PC-9 (cell line): ENCODE measurements around the gene LGALS12. TPM values are rescaled to one million over a fixed set of nuclear protein-coding genes. Genes with fewer than 3 reads are reported as not detected.
A peak's percentile ranks its signal among the peaks of the same experiment; 100 is the strongest.

Experiments used
- BruUV-seq: library from RNA; stranded (reverse); fragments of 400-500 nt; replicated peaks from 2 replicates; lab custom pipeline; 2021; lab: Mats Ljungman, UMichigan
- CTCF ChIA-PET: fragments of 300-600 bp; sonication (Branson Sonifier 250); formaldehyde crosslinking; loops from one replicate; lab custom pipeline; 2022; ENCODE audit warnings: antibody characterized with exemption; lab: Charles Lee
- POLR2A ChIA-PET: fragments of 300-600 bp; sonication (Branson Sonifier 250); formaldehyde crosslinking; loops from one replicate; lab custom pipeline; 2022; ENCODE audit warnings: antibody characterized with exemption; ENCODE audit not compliant: unreplicated experiment; lab: Charles Lee
- DNase-seq, 2 experiments: peaks; one replicate each; pipeline versions ENCODE4 v3.0.0 to v3.0.0-alpha.2; 2015 to 2022; ENCODE audit warnings: mixed read lengths in 1 of 2
- H2AFZ ChIP-seq: fragments of 200-600 bp; sonication (generic); 2 replicates; pipeline ENCODE4 v1.8.1; 2017; ENCODE audit warnings: antibody characterized with exemption
- H3F3A ChIP-seq: fragments of 200-600 bp; sonication (generic); 2 replicates; pipeline ENCODE4 v1.8.1; 2017; ENCODE audit warnings: antibody characterized with exemption, mild to moderate bottlenecking, low read depth; ENCODE audit not compliant: insufficient read depth
- H3K27ac ChIP-seq: fragments of 200-600 bp; sonication (generic); 2 replicates; pipeline ENCODE4 v1.6.1; 2016; ENCODE audit warnings: mixed run types
- H3K27me3 ChIP-seq: fragments of 200-600 bp; sonication (generic); 2 replicates; pipeline ENCODE4 v1.6.1; 2016; ENCODE audit warnings: low read depth, mixed run types; ENCODE audit not compliant: insufficient read depth
- H3K36me3 ChIP-seq: fragments of 200-600 bp; sonication (generic); 2 replicates; pipeline ENCODE4 v1.6.1; 2016; ENCODE audit warnings: low read depth, mixed run types
- H3K4me1 ChIP-seq: fragments of 200-600 bp; sonication (generic); replicated peaks from 2 replicates; pipeline ENCODE4 v1.6.1; 2016; ENCODE audit warnings: mixed run types; ENCODE audit not compliant: insufficient read depth
- H3K4me2 ChIP-seq: fragments of 200-600 bp; sonication (generic); 2 replicates; pipeline ENCODE4 v1.6.1; 2017; ENCODE audit warnings: mixed run types
- H3K4me3 ChIP-seq: fragments of 200-600 bp; sonication (generic); 2 replicates; pipeline ENCODE4 v1.6.1; 2016; ENCODE audit warnings: mixed run types
- H3K79me2 ChIP-seq: fragments of 200-600 bp; sonication (generic); 2 replicates; pipeline ENCODE4 v1.6.1; 2017; ENCODE audit warnings: low read depth, mixed run types
- H3K9me2 ChIP-seq: fragments of 200-600 bp; sonication (generic); 2 replicates; pipeline ENCODE4 v1.8.1; 2017; ENCODE audit warnings: mild to moderate bottlenecking; ENCODE audit not compliant: insufficient read depth
- H3K9me3 ChIP-seq: fragments of 200-600 bp; sonication (generic); 2 replicates; pipeline ENCODE4 v1.8.1; 2016; ENCODE audit warnings: low read depth; ENCODE audit not compliant: insufficient read depth
- H4K20me1 ChIP-seq: fragments of 200-600 bp; sonication (generic); 2 replicates; pipeline ENCODE4 v1.8.1; 2017; ENCODE audit not compliant: insufficient read depth
- CTCF ChIP-seq: fragments of 200-600 bp; sonication (generic); conservative IDR thresholded peaks from 2 replicates; pipeline ENCODE4 v1.6.1; 2017; ENCODE audit warnings: mixed run types, antibody characterized with exemption, mild to moderate bottlenecking, moderate library complexity
- EZH2 ChIP-seq: fragments of 200-600 bp; sonication (generic); IDR thresholded peaks from 2 replicates; pipeline ENCODE4 v1.8.0; 2017; ENCODE audit warnings: antibody characterized with exemption, low read depth
- intact Hi-C: fragments of 100-400 bp; cut with micrococcal nuclease; formaldehyde crosslinking; loops from one replicate; pipeline ENCODE4 v1.10.0; 2022; ENCODE audit not compliant: unreplicated experiment
- total RNA-seq: library from RNA; stranded (reverse); gene quantifications from 2 replicates; pipeline ENCODE4 v1.2.3, GENCODE V29; 2021

The LGALS12 gene
- total RNA-seq, 1 experiment from 2014 or later: not detected

GRCh38 chr11:63520606-63521170 is 14.8 kb downstream of the LGALS12 start:
- peaks cover 6% of the 10 kb centered on the region for H3K9me3 ChIP-seq
- ChIA-PET POLR2A (no interaction called here), CTCF (no interaction called here)
- no peaks in the 10 kb centered on the region for H3K27me3 ChIP-seq
- no peaks in the 10 kb centered on the region for H4K20me1 ChIP-seq
- no peaks in the 10 kb centered on the region for H3K79me2 ChIP-seq
- TF ChIP-seq CTCF (no peak), EZH2 (no peak)
- no peak overlapping the region for H2AFZ ChIP-seq
- peaks cover 7% of the 10 kb centered on the region; the same call in 1 of the 2 replicates for H3K4me1 ChIP-seq
- no peaks in the 10 kb centered on the region for H3K9me2 ChIP-seq
- H3K27ac ChIP-seq: no peak overlapping the region
- no peaks in the 10 kb centered on the region; the same call in 1 of the 2 replicates for H3F3A ChIP-seq
- no peak overlapping the region for H3K4me2 ChIP-seq
- DNase-seq: no peak
- no peak overlapping the region for H3K4me3 ChIP-seq
- intact Hi-C loops: no loop called here
- H3K36me3 ChIP-seq: 0 out of 2 replicates have a peak, but pooled peaks cover 3% of the 10 kb centered on the region
- no TSS peak for BruUV-seq

- no peak for DNase-seq
- no peak overlapping the region for H2AFZ ChIP-seq
These were observed 16.0 kb downstream of the LGALS12 start for GRCh38 chr11:63521896-63522295.

GRCh38 chr11:63523151-63523550 is 17.3 kb downstream of the LGALS12 start:
- Histone ChIP-seq H3K27ac (no peak overlapping the region), H3K9me2 (no peaks in the 10 kb centered on the region), H3K36me3 (0 out of 2 replicates have a peak, but pooled peaks cover 3% of the 10 kb centered on the region), H4K20me1 (no peaks in the 10 kb centered on the region), H3F3A (no peaks in the 10 kb centered on the region; the same call in 1 of the 2 replicates), H3K4me3 (no peak overlapping the region), H3K27me3 (no peaks in the 10 kb centered on the region), H2AFZ (peak overlapping the region; percentile 50; the same call in 1 of the 2 replicates), H3K79me2 (no peaks in the 10 kb centered on the region), H3K4me2 (no peak overlapping the region), H3K9me3 (peaks cover 6% of the 10 kb centered on the region), H3K4me1 (peaks cover 7% of the 10 kb centered on the region; the same call in 1 of the 2 replicates)
- TF ChIP-seq EZH2 (no peak), CTCF (no peak)
- peak in 1 of 2 experiments; percentile 72 for DNase-seq
- BruUV-seq: no TSS peak
- intact Hi-C loops: no loop called here
- ChIA-PET POLR2A (no interaction called here), CTCF (no interaction called here)

More at GRCh38 chr11:63521896-63522295, 16.0 kb downstream of the LGALS12 start:
- Histone ChIP-seq H3K4me3 (no peak overlapping the region), H3K9me3 (peaks cover 6% of the 10 kb centered on the region), H4K20me1 (no peaks in the 10 kb centered on the region), H3K36me3 (0 out of 2 replicates have a peak, but pooled peaks cover 3% of the 10 kb centered on the region), H3K4me2 (no peak overlapping the region), H3F3A (no peaks in the 10 kb centered on the region; the same call in 1 of the 2 replicates), H3K4me1 (peaks cover 7% of the 10 kb centered on the region; the same call in 1 of the 2 replicates), H3K27ac (no peak overlapping the region), H3K9me2 (no peaks in the 10 kb centered on the region), H3K79me2 (no peaks in the 10 kb centered on the region), H3K27me3 (no peaks in the 10 kb centered on the region)
- intact Hi-C loops: no loop called here
- ChIA-PET POLR2A (no interaction called here), CTCF (interaction anchor here (0.5 kb wide), 2 partner anchors 62 to 119 kb away, joined by 4 to 5 read pairs; no protein-coding TSS in a partner anchor)
- no TSS peak for BruUV-seq
- TF ChIP-seq CTCF: no peak
- no peak for TF ChIP-seq EZH2
